ENCODE results near the gene HMX3.

HMX3 gene

GRCh38 chr10:123134915-123135414 is 805 bp upstream of the HMX3 start:
- DNase-seq, result no peak

- no peak for DNase-seq
These were observed 543 bp downstream of the HMX3 start for GRCh38 chr10:123136221-123136805.

- no peak for DNase-seq
These were observed 1.3 kb downstream of the HMX3 start for GRCh38 chr10:123136806-123137642.

GRCh38 chr10:123139165-123139520 is 3.4 kb downstream of the HMX3 start:
- DNase-seq, result no peak

- DNase-seq, result no peak
These were observed 3.9 kb downstream of the HMX3 start for GRCh38 chr10:123139521-123140163.

GRCh38 chr10:123140164-123140982 is 4.6 kb downstream of the HMX3 start:
- DNase-seq, result no peak

- DNase-seq, result no peak
These were observed 5.2 kb downstream of the HMX3 start for GRCh38 chr10:123140983-123141390.

- DNase-seq, result no peak
These were observed 6.3 kb downstream of the HMX3 start for GRCh38 chr10:123141791-123142700.

- no peak for DNase-seq
These were observed 7.0 kb downstream of the HMX3 start for GRCh38 chr10:123142701-123143161.

- DNase-seq, result no peak
These were observed 7.5 kb downstream of the HMX3 start for GRCh38 chr10:123143162-123143824.

GRCh38 chr10:123143825-123144168 is 8.0 kb downstream of the HMX3 start:
- no peak for DNase-seq

- no peak for DNase-seq
These were observed 9.1 kb downstream of the HMX3 start for GRCh38 chr10:123144697-123145541.

GRCh38 chr10:123145542-123146012 is 9.8 kb downstream of the HMX3 start:
- DNase-seq, result no peak

GRCh38 chr10:123146013-123146893 is 10.5 kb downstream of the HMX3 start:
- DNase-seq, result no peak

GRCh38 chr10:123146894-123147634 is 11.3 kb downstream of the HMX3 start:
- DNase-seq, result no peak

GRCh38 chr10:123147635-123148413 is 12.1 kb downstream of the HMX3 start, which contains the start of gene HMX2:
TSS of gene HMX2 (plus strand) at chr10:123148136. CDS start at chr10:123148379, 243 bp downstream.
- DNase-seq, result no peak

- no peak for DNase-seq
These were observed 12.8 kb downstream of the HMX3 start for GRCh38 chr10:123148414-123149161.

Data from activated CD4-positive, alpha-beta T cell treated with anti-CD3 and anti-CD28 coated beads, Interleukin-2, Interleukin-6, amounts not matched to agents 100 ng/mL and 50 ng/mL, durations not matched to agents 16 hours and 8 hours (primary cell).